ENCODE measurements around the gene PRM1. TPM values are rescaled to one million over a fixed set of nuclear protein-coding genes. Genes with fewer than 3 reads are reported as not detected.

The PRM1 gene
- total RNA-seq, 4 donors from 2014 or later = not detected

DNA sequence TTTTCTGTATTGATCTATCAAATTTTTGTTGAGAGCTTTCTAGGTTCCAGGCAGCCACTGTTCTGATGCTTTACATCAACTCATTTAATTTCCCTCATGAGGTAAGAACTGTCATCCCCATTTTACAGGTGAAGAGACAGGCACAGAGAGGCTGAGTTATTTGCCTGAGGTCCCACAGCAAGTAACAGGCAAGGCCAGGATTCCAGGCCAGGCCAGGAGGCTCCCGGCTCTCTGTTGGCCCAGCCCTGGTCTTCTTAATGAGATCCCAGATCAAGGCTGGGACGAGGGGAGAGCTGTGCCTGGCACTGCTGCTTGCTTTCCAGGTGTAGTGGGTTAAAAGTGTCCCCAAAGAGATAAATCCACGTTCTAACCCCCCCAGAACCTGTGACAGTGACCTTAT, 41.7 kb upstream of the PRM1 start:
- H3K4me3 ChIP-seq = no peak overlapping the region
- TF ChIP-seq POLR2A (IDR thresholded peaks at IDR 0.05) (no peak), POLR2AphosphoS5 (IDR thresholded peaks at IDR 0.05) (no peak), EP300 (IDR thresholded peaks at IDR 0.05) (no peak)
- TF ChIP-seq, protein P1, sequence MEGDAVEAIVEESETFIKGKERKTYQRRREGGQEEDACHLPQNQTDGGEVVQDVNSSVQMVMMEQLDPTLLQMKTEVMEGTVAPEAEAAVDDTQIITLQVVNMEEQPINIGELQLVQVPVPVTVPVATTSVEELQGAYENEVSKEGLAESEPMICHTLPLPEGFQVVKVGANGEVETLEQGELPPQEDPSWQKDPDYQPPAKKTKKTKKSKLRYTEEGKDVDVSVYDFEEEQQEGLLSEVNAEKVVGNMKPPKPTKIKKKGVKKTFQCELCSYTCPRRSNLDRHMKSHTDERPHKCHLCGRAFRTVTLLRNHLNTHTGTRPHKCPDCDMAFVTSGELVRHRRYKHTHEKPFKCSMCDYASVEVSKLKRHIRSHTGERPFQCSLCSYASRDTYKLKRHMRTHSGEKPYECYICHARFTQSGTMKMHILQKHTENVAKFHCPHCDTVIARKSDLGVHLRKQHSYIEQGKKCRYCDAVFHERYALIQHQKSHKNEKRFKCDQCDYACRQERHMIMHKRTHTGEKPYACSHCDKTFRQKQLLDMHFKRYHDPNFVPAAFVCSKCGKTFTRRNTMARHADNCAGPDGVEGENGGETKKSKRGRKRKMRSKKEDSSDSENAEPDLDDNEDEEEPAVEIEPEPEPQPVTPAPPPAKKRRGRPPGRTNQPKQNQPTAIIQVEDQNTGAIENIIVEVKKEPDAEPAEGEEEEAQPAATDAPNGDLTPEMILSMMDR (IDR thresholded peaks at IDR 0.05) = no peak
- no peak for DNase-seq (ENCODE audit: low spot score in 2 of 2)
- no peaks in the 10 kb centered on the region for H3K9me3 ChIP-seq
- H3K27me3 ChIP-seq = no peaks in the 10 kb centered on the region
- no peaks in the 10 kb centered on the region for H3K36me3 ChIP-seq
- 90% methylated on average over 3 of the region's 3 CpGs for WGBS
- peaks cover 2% of the 10 kb centered on the region for H3K4me1 ChIP-seq
- no peak overlapping the region for H3K27ac ChIP-seq

DNA sequence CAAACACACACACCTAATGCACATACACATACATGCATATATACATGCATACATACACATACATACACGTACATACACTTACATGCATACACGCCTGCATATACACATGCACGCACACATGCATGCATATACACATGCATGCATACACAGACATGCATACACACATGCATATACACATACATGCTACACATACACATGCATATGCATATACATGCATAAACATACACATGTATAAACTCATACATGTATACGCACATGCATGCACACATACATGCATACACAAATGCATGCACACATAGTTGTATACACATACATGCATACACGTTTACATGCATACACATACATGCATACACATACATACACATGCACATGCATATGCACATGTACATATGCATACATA, 40.5 kb upstream of the PRM1 start:
- H3K36me3 ChIP-seq = no peaks in the 10 kb centered on the region
- TF ChIP-seq POLR2A (IDR thresholded peaks at IDR 0.05) = no peak
- no peaks in the 10 kb centered on the region for H3K27me3 ChIP-seq
- DNase-seq (ENCODE audit: low spot score in 2 of 2) = no peak
- 87% methylated on average over 5 of the region's 5 CpGs for WGBS
- H3K27ac ChIP-seq = no peak overlapping the region
- H3K4me1 ChIP-seq = no peaks in the 10 kb centered on the region
- H3K9me3 ChIP-seq = no peaks in the 10 kb centered on the region
- no peak overlapping the region for H3K4me3 ChIP-seq

DNA sequence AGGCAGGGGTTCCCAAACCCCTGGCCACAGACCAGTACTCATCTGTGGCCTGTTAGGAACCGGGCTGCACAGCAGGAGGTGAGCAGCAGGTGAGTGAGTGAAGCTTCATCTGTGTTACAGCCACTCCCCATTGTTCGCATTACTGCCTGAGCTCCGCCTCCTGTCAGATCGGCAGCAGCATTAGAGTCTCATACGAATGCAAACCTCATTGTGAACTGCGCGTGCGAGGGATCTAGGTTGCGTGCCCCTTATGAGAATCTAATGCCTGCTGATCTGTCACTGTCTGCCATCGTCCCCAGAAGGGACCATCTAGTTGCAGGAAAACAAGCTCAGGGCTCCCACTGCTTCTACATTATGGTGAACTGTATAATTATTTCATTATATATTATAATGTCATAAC, 39.0 kb upstream of the PRM1 start:
- Histone ChIP-seq H3K27me3 (no peaks in the 10 kb centered on the region), H3K36me3 (no peaks in the 10 kb centered on the region), H3K4me3 (no peak overlapping the region), H3K27ac (no peak overlapping the region), H3K4me1 (no peaks in the 10 kb centered on the region), H3K9me3 (no peaks in the 10 kb centered on the region)
- no peak for TF ChIP-seq POLR2AphosphoS5 (IDR thresholded peaks at IDR 0.05)
- TF ChIP-seq, protein P1 (IDR thresholded peaks at IDR 0.05) = no peak
- no peak for TF ChIP-seq POLR2A (IDR thresholded peaks at IDR 0.05)
- TF ChIP-seq EP300 (IDR thresholded peaks at IDR 0.05) = no peak
- WGBS = 82% methylated on average over 7 of the region's 10 CpGs
- DNase-seq (ENCODE audit: low spot score in 2 of 2) = no peak

DNA sequence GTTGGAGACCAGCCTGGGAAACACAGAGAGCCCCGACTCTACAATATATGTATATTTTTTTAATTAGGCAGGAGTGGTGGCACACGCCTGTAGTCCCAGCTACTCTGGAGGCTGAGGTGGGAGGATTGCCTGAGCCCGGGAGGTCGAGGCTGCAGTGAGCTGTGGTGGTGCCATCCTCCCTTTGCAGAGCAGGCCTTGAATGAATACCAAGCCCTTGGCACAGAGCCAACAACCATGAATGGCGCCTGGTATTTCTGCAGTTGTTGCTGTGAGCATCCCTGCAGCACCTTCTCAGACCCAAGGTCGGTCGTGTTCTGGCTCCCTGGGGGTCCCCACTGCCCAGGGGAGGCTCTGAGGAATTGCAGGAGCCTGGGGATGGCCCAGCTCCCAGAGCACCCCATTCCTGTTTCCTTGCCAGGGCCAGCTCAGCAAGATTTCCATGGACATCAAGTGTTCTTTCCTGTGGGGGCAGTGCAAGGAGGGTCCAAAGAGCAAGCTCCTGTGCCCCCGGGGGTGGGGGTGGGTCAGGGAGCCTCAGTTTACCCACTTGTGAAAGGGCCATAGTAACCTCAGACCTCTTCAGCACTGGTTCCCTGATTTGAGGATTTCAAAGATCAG, 38.5 kb upstream of the PRM1 start:
- 82% methylated on average over 3 of the region's 8 CpGs for WGBS
- no peaks in the 10 kb centered on the region for H3K9me3 ChIP-seq
- TF ChIP-seq POLR2A (IDR thresholded peaks at IDR 0.05) = no peak
- TF ChIP-seq POLR2AphosphoS5 (IDR thresholded peaks at IDR 0.05) = no peak
- TF ChIP-seq EP300 (IDR thresholded peaks at IDR 0.05) = no peak
- TF ChIP-seq, protein P1 (IDR thresholded peaks at IDR 0.05) = no peak

DNA sequence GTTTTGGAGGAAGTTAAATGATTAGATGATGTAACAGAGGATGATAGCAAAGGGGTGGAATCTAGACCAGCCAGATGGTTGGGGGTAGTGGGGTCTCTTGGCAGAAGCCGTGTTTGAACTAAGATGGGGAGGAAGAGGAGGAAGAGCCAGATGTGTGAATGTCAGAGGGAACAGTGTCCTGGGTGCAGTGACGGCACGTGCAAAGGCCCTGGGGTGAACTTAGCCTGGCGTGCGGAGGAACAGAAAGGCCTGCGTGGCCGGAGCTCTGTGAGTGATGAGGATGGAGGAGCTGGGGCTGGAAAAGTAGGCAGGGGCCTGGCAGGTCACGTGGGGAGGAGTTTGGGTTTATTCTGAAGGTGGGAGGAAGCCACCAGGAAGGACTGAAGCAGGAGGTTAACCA, 37.7 kb upstream of the PRM1 start:
- Histone ChIP-seq H3K27me3 (no peaks in the 10 kb centered on the region), H3K36me3 (no peaks in the 10 kb centered on the region), H3K4me3 (no peak overlapping the region), H3K4me1 (no peaks in the 10 kb centered on the region), H3K9me3 (no peaks in the 10 kb centered on the region), H3K27ac (no peak overlapping the region)
- no peak for DNase-seq (ENCODE audit: low spot score in 2 of 2)
- 94% methylated on average over 8 of the region's 8 CpGs for WGBS
- TF ChIP-seq POLR2AphosphoS5 (IDR thresholded peaks at IDR 0.05) (no peak), EP300 (IDR thresholded peaks at IDR 0.05) (no peak), POLR2A (IDR thresholded peaks at IDR 0.05) (no peak)
- TF ChIP-seq, protein P1 (IDR thresholded peaks at IDR 0.05) = no peak

More for the DNA sequence above, 38.5 kb upstream of the PRM1 start:
- DNase-seq (ENCODE audit: low spot score in 2 of 2) = no peak
- H3K27me3 ChIP-seq = no peaks in the 10 kb centered on the region
- no peak overlapping the region for H3K4me3 ChIP-seq
- H3K36me3 ChIP-seq = no peaks in the 10 kb centered on the region
- H3K27ac ChIP-seq = no peak overlapping the region
- no peaks in the 10 kb centered on the region for H3K4me1 ChIP-seq

Data from suprapubic skin (tissue), 4 donors.